ENCODE results near the gene CXCR3.
"Not testable (repeated sequence)": the region's sequence is repeated elsewhere in the genome, so short reads cannot be mapped to it uniquely, and the experiment has no call there.

The CXCR3 gene

DNA sequence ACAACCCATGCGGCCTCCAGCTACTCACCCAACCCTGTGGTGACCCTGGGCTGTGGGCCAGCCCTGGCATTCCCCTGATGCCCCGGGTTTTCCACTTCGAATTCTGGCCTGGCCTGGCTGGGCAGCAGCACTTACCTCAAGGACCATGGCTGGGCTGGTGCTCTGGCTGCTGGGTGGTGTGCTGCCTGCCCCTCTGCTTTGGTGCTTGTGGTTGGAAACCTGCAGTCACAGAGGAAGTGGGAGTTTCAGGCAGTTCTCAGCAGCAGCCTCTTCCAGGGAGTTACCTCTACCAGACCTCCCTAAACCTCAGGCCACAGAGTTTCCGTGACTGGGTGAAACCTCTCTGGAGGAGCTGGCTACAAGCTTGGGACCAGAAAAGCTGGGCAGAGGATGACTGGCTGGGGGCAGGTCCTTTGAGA, at the start of gene CXCR3:
CXCR3 (minus strand) TSS at position 209 of the 419 bp plus-strand sequence; CDS start at position 147, 62 bp downstream.
- DNase-seq (ENCODE audit: low read depth in 3 of 3, low spot score in 1 of 3): peak; percentile 23 to 30 (median 27)

DNA sequence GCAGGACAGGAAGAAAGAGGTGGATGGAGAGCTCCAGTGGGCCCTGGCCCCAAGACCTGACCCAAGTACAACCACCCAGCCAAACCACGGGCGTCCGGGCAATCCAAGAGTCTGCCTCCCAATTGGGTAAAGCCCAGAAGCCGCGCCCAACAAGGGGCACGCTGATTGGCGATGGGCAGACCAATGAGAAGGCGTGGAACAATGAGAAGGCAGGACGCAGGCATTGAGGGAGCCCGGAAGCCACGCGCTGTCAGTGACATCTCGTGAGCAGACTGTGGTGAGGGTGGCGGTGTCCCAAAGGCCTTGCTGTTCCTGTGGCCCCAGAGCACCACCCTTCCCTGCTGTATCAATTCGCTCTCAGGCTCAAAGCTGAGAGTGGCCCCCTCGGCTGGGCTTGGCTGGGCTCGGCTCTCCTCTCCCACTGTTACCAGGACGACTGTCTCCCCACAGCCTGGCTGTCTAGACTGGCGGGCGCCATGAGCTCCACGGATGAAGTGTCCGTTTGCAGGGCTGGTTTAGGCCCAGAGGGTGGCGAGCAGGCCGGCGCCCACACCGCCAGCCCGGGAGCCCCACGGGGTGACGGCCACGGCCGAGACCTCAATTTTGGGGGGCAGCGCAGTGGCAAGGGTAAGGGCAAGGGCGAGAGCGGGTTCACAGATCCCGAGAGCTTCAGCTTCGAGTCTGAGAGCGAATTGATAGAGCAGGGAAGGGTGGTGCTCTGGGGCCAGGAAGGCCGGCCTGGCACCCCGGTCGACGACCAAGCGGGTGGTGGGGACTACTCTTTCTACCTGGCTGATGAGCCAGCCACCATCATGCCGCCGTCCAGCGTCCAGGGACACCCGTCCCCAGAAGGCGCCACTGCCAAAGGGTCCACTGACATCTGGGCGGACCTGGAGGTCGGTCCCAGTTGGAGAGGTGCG, 49.3 kb upstream of the CXCR3 start, which contains the start of gene LOC101059915:
LOC101059915 (plus strand) TSS at position 219 of the 920 bp plus-strand sequence.
- DNase-seq (ENCODE audit: low read depth in 3 of 3, low spot score in 1 of 3): no peak

DNA sequence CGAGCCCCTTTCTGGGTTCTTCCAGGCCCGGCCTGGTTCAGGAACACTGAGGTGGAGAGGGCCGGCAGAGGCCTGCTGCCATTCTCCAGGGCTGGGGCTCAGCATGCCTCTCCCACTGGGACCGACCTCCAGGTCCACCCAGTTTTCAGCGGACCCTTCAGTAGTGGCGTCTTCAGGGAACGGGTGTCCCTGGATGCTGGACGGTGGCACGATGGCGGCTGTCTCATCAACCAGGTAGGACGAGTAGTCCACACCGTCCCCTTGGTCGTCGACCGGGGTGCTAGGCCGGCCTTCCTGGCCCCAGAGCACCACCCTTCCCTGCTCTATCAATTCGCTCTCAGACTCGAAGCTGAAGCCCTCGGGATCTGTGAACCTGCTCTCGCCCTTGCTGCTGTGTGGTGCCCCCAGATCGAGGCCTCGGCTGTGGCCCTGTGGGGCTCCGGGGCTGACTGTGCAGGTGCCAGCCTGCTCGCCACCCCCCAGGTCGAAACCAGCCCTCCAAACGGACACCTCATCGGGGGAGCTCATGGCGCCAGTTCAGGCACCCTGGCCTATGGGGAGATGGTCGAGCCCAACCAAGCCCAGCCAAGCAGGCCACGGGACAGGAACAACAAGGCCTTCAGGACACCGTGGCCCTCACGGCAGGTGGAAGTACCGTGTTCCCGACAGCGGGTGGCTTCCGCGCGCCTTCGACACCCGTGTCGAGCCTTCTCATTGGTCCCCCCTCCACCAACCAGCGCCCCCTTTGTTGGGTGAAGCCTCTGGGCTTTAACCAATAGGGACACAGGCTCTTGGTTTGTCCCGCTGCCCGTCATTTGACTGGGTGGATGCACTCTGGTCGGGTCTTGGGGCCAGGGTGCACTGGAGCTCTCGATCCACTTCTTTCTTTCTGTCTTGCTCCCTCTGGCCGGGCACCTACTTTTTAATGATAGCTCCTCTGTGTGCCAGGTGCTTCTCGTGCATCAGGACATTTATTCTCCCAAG, 48.2 kb upstream of the CXCR3 start:
- DNase-seq (ENCODE audit: low read depth in 3 of 3, low spot score in 1 of 3): no peak

DNA sequence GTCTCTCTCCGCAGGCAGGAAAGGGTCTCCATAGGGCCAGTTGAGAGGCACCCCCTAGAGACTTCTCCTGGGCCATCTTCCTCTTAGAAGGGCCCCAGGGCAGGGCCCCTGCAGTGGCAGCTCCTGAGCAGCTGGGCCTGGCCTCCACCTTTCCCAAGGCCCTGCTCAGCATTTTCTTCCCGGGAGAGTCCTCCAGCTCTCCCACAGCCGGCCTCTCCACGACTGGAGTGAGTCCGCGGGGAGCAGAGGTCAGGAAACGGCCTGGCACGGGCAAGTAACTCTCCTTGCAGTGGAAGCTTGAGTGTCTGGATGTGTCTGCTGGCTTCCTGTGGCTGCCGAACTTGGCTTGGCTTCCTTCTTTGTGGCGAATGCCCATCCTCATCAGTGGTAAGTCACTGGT, 47.4 kb upstream of the CXCR3 start:
- no peak for DNase-seq (ENCODE audit: low read depth in 3 of 3, low spot score in 1 of 3)

DNA sequence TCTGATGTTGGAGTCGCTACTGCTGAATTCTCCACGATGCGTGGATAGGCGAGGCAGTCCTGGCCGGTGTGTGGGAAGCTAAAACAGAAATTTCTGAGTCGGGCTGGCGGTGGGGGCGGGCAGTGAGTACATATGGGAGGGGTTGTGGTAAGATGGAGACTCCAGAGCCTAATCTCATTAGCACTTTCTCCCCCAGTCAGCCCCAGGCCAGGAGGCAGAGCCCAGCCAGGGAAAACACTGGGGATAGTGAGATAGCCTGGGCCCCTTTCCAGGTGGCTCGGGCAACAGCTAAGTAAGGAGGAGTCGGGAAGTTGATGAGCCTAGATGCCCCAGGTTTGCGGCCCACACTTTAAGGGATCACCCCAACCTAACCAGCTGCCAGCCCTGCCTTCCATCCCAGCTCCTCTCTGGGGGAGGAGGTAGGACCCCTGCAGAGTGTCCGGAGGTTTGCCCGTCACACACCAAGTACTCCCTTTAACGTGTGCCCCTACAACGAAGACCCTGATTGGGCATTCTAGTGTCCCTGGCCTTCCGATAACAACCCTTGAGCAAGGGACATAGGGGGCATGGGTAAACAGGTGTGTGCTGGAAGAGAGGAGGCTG, 46.7 kb upstream of the CXCR3 start:
- DNase-seq (ENCODE audit: low read depth in 3 of 3, low spot score in 1 of 3): no peak

DNA sequence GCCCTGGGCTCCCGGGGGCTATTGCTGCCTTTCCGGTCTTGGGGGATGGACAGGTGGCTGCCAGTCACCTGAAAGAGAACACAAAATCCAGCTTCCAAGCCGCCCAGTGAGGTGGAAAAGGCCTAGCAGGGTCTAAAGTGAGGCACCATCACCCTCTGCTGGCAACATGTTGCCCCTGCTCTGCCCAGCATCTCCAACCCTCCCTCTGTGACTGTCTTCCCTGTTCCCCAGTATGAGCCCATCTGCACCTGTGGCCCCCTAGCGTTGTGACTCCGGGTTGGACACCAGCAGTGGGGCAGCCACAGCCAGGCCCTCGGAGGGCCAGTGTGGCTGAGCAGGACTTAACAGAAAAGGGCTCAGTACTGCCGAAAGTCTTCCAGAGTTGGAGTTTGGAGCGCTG, 45.9 kb upstream of the CXCR3 start:
- DNase-seq (ENCODE audit: low read depth in 3 of 3, low spot score in 1 of 3): not testable (repeated sequence)

DNA sequence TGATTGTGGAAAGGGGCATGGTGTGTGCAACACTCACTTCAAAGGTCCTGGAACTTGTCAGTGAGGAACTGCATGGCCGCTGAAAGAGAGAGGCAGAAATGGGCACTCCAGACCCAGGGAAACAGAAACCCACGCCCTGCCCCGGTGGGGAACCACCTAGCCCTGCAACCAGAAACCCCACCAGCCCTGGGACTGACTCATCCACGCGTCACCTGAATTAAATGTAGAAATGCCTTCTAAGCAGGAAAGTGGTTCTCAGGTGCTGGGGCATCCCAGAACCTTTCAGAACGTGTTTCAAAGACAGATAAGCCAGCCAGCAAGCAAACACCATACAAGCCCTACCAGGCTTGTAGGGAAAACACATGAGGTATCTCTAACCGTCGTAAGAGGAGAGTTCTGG, 44.9 kb upstream of the CXCR3 start:
- peak in 1 of 3 donors; percentile 36 for DNase-seq (ENCODE audit: low read depth in 3 of 3, low spot score in 1 of 3)

DNA sequence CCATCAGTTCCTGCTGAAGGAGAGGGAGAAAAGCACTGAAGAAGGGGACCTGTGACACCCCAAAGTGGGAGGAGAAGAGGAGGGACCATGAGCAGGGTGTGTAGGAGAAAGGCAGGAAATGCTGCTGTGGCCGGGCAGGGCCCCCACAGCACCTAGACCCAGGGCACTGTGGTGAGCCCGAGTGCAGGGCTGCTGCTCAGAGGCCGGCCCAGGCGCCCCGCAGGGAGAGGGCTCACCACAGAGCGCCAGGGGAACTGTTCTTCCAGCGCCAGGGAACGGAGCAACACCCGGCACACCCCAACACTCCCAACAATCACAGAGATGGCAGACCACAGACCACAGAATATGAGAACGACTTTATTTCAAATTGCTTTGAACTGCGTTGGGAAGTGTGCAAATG, 44.3 kb upstream of the CXCR3 start:
- not testable (repeated sequence) for DNase-seq (ENCODE audit: low read depth in 3 of 3, low spot score in 1 of 3)

DNA sequence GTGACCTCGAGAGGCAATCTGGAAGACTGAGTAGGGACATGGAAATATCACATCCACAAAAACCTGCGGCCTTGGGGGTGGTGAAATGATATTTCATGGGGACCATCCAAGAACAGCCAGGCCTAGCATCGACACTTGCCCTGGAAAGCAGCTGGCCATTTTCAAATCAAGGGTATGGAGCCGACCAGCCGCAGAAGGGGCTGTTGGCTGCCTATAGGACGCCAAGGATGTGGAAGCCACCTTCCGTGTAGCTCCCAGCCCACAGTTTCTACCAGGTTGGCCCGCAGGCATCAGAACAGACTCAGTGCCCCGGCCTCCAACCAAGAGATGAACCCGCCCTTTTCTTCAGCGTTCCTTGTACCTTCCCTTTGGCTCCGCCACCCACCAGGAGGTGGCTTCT, 43.6 kb upstream of the CXCR3 start:
- no peak for DNase-seq (ENCODE audit: low read depth in 3 of 3, low spot score in 1 of 3)

DNA sequence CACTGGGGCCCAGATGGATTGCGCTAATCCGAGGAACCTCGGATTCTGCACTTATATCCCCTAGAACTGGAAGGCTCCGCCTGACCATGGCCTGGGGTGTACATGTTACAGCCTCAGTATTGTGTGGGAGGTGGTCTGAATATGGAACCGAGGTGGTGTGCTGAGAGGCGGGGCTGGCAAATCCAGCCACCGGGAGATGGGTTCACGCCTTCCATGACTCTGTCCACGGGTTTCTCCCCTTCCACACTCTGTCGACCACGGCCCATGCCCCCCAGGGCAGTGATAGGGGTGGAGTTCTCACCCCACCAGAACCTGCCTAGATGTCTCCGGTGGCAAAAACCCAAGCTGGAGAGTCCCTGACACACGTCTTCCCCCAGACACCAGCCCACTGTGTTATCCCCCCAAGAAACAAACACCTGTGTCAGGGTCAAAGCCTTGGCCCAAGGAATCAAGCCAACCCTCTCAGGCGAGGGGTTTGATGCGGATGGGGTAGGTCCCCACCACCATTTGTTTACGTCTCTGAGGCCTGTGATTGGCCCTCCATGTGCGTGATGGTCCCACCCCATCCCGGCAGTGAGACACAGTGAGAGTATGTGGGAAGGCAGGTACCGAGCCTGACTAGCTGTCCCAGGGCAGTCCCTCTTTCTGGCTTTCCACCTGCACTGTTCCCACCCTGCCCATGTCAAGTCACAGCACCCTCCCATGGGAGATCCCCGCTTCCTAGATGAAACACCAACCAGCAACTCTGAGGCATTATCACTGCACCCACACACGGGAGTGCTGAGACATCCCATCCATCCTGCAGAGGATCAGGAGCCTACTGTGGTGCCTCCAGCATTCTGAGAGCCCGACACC, 42.5 kb upstream of the CXCR3 start:
- DNase-seq (ENCODE audit: low read depth in 3 of 3, low spot score in 1 of 3): no peak

DNA sequence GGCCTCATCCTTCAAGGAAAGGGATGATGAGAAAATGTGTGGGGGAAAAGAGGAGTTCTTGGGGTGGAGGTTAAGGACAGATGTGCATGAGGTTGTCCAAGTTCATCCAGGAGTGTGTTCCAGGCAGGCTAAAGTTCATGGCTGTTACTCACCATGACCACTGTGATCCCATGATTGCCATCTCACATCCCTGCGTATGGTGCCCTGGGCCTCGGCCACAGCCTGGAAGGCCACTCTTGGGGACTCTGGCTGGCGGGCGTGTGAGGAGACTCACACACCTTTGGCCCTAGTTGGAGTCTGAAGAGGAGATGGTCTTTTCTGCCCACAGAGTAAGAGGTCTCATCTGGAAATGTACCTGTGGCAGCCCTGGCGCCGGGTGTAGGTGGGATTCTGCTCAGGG, 41.6 kb upstream of the CXCR3 start:
- no peak for DNase-seq (ENCODE audit: low read depth in 3 of 3, low spot score in 1 of 3)

DNA sequence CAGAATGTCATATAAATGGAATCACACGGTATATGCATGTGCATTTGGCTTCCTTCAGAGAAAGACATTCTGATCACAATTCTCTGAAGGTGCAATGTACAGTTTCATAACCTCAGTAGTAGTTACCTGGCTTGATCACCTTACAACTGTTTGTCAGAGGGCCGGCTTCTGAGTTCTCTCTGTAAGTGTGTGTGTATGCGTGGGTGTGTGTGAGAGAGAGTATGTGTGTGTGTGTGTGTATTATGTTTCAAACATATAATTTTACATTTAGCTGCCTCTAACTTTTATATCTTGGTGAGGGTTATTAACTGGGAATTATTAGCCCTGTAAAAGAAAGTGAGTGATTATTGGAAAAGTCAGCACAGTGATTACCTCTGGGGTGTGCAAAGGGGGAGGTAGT, 41.0 kb upstream of the CXCR3 start:
- no peak for DNase-seq (ENCODE audit: low read depth in 3 of 3, low spot score in 1 of 3)

DNA sequence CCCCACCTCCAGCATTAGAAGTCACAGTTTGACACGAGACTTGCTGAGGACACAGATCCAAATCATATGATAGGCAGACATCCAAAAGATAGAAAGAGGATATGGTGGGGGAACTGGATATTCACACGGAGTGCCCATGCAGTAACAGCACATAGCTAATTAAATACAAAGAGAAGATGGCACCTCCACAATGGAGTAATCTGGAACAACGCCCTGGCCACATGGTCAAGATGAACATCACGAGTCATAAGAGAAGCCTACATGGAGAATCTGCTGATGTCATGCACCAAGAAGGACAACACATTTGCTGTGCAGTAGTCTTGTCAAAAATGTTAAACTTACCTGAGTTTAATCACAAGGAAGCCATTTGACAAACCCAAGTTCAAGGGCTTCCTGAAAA, 39.0 kb upstream of the CXCR3 start:
- DNase-seq (ENCODE audit: low read depth in 3 of 3, low spot score in 1 of 3): no peak

DNA sequence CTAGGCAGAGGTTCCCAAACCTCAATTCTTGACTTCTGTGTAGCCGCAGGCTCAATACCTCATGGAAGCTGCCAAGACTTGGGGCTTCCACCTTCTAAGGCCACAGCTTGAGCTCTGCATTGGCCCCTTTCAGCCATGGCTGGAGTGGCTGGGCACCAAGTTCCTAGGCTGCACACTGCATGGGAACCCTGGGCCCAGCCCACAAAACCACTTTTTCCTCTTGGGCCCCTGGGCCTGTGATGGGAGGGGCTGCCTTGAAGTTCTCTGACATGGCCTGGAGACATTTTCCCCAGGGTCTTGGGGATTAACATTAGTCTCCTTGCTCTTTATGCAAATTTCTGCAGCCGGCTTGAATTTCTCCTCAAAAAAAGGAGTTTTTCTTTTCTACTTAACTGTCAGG, 35.0 kb upstream of the CXCR3 start:
- no peak for DNase-seq (ENCODE audit: low read depth in 3 of 3, low spot score in 1 of 3)

DNA sequence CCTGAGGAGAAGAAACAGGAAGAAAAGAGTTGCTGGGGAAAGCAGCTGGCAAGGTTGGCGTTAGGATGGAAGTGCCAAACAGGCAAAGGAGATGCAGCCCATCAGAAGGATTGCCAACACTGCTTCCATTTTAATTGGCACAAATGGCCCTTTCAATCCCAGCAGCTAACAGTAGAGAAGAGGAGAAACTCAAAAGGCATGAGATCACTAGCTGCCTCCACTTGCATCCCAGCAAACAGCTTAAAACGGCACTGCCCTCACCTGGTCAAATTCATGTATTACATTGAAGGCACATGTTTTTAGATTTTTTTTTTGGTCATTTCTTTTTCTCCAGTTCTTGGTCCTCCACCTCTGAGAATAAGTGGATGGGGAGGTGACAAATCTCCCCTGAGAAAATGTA, 34.1 kb upstream of the CXCR3 start:
- no peak for DNase-seq (ENCODE audit: low read depth in 3 of 3, low spot score in 1 of 3)

DNA sequence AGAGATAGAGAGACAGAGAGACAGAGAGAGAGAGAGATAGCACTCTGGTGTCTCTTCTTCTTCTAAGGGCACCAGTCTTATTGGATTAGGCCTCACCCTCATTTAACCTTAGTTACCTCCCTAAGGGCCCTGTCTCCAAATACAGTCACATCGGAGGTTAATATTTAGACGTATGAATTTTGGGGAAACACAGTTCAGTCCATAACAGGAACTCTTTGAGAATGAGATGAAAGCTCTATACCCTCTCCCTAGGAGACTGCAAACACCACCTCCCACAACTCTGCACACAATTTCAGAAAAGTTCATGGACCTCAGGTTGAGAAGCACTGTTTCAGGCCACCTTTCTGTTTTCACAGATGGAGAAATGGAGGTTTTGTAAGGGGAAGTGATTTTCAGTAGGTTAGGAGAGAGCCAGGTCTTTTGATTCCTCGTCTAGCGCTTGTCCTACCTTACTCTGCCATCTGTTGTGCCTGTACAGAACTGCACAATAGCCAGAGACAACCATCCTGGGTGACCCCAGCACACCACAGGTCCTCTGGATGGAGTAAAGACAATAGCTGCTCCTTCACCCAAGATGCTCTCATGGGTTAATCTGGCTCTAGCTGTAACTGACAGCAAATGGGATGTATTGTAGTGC, 32.1 kb upstream of the CXCR3 start:
- no peak for DNase-seq (ENCODE audit: low read depth in 3 of 3, low spot score in 1 of 3)

DNA sequence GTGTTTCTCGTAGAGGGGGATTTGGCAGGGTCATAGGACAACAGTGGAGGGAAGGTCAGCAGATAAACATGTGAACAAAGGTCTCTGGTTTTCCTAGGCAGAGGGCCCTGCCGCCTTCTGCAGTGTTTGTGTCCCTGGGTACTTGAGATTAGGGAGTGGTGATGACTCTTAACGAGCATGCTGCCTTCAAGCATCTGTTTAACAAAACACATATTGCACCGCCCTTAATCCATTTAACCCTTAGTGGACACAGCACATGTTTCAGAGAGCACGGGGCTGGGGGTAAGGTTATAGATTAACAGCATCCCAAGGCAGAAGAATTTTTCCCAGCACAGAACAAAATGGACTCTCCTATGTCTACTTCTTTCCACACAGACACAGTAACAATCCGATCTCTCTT, 26.1 kb upstream of the CXCR3 start:
- not testable (repeated sequence) for DNase-seq (ENCODE audit: low read depth in 3 of 3, low spot score in 1 of 3)

DNA sequence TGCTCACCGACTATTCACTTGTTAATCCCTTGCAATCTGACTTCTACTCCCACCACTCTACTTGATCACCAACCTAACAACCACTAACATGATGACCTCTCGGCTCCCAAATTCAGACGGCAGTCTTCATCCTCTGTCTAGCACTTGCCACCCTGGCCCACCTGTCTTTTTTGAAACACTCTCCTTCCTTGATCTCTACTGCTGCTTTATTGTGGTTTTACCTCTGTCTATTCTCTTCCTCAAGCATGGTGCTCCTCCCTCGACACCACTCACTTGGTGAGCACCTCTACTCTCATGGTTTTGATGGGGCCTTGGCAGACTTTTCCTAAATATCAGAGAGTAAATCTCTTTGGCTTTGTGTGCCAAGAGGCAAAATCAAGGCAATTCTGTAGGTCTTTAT, 21.7 kb upstream of the CXCR3 start:
- DNase-seq (ENCODE audit: low read depth in 3 of 3, low spot score in 1 of 3): no peak

DNA sequence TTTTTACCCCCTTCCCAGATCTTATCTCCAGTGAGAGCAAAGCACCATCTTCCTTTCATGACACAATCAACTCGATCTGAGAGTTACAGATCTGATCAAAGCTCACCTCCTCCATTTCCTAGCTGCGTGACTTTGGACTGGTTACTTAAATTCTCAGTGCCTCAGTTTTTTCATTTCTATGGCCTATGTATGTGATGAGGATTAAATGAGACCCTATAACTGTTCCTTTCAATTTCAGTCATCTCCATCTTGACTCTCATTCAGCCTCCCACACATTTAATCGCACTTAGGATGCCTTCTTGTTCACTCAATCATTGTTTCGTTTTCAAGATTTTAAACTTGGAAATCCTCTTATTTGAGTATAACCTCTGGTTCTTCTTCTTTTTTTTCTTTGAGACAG, 20.1 kb upstream of the CXCR3 start:
- no peak for DNase-seq (ENCODE audit: low read depth in 3 of 3, low spot score in 1 of 3)

DNA sequence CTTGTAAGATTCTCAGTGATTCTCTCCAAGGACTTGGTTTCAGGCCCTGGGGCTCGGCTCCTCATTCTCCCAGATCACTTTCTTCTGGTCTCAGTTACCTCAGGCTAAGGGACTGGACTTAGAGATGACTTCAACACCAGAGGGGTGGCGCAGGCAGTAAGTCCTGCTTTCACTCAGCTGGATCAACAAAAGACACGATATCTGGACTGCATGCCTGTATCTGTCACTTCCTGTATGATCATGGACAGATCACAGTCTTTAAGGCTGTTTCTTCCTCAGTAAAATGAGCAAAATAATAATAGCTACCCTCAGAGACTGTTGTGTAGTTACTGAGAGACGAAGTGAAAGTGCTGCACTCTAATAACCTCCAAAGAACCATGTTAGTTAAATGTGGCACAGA, 19.5 kb upstream of the CXCR3 start:
- no peak for DNase-seq (ENCODE audit: low read depth in 3 of 3, low spot score in 1 of 3)

All from stimulated activated CD4-positive, alpha-beta T cell treated with anti-CD3 and anti-CD28 coated beads, TNF-alpha, amount 100 ng/mL, for 1 hour (primary cell).